Activated CD8-positive, alpha-beta memory T cell treated with anti-CD3 and anti-CD28 coated beads for 24 hours (primary cell): ENCODE measurements around the gene DQX1.

Experiments
- DNase-seq: peaks from one replicate; pipeline ENCODE4 v3.0.0-alpha.2; 2020

DQX1 gene

DNA sequence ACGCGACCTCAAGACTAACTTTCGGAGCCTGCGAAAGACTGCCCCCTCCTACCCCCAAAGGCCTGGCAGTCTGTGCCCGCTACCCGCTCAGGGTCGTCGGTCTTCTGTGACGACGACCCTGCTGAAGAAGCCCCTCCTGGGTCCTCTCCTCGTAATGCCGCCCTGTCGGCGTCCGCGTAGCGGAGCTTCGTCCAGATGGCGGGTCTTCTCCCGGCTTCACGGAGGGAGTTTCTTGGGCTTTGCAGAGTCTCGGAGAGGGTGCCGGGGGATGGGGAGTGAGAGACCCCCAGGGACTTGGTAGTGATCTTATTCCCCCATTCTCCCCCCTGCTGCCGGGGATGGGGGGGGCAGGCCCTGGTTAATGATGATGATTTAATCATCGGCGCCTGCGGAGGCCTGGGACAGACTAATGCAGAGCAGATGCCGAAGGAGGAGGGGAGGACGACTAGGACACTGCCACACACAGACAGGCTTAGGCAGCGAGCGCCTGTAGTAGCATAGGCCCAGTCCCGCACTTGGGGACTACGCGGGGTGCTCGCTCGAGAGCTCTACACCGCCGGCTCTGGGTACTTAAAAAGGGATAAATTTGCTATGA lies 18.0 kb downstream of the DQX1 start:
- DNase-seq, result no peak

DNA sequence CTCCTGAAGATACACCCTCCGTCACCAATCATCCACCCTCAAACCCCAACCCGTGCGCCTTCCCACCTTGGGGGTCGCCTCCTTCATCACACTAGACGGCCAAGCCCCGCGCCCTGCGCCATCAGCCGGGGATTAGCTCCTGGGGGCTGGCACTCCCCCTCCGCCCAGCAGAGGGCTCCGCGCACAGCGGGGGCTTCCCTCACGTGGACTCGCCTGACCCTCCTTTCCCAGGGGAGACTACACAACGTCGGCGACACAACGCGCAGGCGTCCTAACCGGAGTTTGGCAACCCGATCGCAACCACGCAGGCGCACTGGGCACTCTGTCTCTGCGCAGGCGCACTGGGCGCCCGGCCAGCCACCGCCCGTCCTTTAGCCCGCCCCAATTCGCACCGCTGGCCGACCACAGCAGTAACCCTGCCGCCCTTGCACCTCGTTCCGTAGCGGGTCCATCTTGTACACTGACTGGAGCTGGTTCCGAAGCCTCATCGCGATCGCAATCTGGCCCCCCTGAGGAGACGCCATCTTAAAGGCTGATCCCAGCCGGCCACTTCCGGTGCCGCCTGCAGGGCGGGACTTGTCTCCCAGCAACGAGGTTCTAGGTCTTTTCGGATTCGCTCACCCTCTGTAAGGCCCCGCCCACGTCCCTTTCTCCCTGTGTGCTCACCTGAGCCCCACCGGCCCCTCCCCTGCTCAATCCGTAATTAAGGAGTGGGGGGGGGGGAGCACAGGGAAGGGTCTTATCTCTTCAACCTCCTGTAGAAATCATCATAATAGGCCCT lies 18.7 kb downstream of the DQX1 start, which contains the start of gene PCGF1:
Gene PCGF1, minus strand, starts transcription at position 551 of the 781 bp plus-strand sequence. Its CDS starts 27 bp downstream, at position 524.
- peak; percentile 100 for DNase-seq

DNA sequence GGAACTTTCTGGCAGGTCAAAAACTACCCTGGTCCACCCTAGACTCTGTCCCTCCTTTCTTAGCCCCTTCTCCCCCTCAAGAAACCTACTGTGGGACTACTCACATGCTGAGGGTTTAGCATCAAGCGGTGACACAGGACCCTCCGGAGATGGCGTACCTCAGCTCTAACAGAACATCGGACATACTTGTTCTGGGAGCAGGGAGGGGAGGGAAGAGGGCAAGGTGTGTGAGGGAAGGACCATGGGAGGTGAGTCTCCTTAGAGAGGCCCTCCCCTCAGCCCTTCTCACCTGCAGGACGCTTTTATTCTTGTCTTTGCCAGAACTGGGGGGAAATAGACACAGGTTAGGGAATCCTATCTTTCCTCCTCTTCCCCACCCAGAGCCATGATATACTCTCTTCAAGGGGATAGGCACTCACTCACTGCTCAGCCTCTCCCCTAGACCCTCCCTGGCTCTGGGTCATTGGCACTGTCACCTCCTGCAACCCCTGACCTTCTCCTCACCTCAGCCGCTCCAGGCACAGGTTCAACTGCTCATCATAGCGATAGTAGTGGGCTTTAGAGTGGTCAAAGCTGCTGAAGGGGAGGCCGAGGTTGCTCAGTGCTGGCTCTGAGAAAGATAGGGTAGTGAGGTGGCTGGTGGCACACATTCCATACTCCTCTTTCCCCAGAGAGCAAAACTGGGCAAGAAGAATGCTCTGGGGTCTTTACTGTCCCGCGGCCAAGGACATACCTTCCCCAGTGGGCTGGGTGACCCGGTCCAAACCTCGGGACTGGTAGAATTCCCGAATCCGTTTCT lies 20.4 kb downstream of the DQX1 start:
- DNase-seq, result no peak

DNA sequence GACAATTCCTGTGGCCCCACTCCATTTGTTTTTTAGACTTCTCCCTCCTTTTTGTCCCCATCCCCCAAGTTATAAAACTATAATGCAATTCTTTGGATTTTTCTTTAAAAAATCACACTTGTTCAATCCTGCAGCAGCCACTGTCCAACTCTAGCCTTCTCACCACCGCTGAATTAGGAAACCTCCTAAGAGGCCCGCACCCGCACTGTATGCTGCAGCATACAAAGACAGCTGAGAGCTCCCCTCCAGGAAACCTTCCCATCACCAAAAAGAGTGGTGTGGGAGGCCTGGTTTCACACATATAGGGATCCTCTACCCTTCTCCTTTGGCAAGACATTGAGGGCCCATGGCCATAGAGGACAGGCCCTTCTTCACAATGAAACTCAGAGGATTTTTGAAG lies 21.4 kb downstream of the DQX1 start:
- no peak for DNase-seq

DNA sequence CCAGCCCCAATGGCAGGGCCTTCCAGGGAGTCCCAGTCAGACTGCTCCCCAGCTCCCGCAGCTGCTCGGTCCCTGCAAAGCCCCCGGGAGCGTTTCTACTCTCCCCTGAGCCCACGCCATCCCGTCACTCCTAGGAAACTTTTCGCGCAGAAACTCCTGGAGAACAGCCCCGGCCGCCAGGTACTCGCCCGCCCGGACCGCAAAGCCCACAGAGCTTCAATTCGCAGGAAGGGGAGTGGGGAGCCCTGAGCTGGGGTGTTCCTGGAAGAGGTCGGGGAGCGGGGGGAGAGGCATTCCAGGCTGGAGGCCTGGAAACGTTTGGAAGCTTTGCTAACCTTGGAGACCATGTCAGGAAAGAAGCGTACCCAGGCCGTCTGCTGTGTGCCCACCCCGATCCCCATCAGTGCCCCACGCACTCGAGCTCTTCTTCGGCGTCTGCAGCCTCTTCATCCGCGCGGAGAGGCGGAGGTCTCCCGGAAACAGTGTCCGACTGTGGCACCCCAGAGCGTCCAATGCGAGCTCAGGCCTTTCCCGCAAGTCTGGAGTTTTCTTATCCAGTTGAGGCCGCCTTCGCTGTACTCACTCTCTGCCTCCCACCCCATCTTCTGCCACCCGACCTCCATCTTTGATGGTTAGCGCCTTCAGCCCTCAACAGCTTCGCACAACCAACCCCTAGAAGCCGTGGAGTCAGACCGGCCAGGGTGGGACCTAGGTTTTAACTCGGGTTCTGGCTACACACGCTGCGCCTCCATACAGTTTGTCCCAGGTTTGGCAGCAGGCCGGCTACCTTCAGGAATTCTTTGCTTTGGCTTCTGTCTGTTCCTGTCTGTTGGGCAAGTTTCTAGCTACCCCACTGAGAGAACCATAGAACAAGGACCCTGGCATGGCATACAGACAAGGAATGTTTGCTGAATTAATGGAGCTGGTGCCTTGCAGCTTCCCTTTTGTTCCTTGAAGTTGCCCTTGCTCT lies 22.2 kb downstream of the DQX1 start:
- DNase-seq, result no peak

DNA sequence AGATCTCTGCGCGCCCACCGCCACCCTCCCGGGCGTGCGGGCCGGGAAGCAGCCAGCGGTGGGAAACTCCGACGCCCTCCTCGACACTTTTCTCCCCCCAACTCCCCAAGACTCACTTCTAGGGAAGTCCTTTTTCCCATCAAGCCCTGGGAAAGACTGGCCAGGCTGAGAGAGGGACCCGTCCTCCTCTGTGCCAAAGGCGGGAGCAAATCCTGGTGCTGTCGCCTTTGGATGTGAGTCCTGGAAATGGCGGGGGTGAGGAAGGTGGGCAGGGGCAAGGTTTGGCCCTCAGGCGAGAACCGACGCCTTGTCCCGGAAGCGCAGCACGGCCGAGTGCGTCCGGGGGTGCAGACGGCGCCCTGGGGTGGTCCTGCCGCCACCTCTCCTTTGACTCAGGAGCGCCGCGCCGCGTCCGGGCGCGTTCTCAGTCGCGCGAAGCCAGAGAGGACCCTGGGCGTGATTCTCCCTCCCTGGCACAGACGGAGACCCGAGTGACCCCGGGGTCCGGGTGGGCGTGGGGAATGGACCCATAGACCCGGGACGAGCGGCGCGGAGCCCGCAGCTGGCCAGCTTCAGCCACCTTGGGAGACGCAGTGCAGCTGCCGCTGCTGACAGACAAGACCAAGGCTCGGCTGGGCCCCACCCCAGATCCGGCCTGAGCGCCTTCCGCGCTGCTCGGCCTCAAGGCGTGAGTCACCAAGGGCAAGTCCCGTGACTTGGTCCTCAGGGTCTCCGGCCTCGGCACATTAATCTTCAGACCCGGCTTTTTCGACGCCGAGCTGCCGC lies 23.1 kb downstream of the DQX1 start:
- peak; percentile 82 for DNase-seq

DNA sequence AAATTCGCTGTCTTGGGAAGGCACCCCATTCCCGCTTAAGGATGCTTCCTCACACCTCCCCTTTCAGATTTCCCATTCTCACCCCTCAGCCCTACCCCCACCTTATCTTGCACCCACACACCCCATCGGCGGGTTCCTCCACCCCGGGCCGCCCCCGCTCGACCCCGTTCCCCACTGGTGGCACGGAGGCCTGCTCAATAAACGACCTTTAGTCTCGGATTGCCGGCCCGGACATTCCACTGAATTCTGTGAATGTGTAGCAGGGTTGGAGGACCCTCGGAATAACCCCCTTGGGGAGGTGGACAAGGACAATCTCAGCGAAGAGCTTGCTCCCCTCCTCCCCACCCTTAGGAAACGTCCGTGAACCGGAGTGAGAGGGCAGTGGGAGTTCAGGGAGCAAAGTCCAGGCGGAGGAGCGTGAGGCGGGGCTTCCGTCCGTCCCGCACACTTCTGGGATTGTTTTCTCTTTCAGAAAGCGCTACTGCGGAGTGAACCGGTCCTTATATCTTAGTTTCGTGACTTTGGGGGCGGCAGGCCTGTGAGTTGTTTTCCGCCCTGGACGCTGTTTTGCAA lies 23.8 kb downstream of the DQX1 start:
- DNase-seq, result no peak

DNA sequence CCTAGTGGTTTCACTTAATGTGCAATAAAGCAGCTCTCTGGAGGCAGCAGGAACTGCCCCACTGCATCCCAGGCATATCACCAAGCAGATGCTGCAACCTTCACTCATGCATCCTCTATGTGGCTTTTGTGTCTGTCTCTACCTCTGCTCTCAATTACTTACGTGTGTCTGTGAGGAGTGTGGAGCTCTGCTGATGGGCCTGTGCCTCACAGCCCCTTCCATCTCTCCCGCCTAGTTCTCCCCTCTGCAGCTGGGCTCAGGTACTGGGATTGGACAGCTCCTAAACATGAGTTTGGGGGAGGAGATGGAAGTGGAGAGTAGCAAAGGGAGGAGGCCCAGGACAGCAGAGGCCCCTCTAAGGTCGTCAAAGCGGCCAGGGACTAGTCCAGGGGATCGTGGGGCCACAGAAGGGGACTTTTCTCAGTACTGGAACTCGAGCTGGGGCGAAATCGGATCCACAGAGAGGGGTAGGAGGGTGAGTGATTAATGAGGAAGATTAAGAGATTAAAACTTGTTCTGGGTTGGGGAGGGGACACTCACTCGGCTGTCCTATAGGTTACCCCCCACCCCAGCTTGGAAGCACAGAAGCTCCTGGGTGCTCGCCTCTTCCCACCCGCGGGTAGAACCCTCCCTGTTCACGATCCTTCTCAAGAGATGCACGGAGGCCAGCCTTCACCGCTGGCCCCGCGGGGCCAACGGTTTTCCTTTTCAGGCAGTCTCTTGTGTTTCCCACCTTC lies 24.5 kb downstream of the DQX1 start:
- DNase-seq, result no peak

DNA sequence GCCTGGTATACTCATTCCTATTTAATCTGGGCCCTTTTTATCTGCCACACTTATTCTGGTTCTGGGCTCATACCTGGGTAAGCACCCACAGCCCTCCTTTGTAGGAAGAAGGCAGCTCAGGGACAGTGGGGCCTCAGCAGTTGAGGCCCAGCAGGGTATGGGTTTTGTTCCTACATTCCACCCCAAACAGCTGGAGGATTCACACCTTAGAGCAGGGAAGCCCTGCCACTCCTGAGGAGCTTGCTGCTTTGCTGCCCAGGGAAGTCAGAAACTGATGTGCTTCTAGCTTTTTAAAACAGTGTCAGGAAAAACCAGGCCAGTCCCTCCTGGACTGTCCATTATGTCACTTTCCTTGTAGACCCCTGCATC lies 25.5 kb downstream of the DQX1 start:
- DNase-seq, result no peak

DNA sequence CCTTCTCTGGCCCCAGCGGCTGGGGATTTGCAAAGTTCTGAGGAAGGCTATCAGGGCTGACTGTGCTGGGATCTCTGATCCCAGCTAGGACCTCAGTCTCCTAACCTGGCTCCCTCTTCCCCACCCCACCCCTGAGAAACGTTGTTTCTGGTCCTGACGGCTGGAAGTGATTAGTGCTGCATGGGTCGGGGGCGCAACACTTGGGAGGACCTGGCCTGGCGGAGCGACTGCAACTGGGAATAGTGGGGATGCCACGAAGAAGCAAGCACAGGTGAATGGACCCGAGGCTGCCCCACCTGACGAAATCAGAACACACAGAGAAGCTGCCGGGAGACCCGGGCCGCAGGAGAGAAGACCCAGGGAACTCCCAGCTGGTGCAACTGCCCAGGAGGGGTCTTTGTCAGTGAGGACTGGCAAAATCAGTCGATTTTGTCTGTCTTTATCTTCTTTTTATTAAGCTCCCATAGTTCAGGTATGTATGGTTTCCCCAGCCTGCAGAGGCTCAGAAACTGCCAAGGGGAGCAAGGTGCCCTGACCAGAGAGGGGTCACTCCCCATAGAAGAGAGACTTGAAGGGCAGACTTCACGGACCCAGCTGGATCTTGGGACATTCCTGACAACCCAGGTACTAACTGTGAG lies 26.0 kb downstream of the DQX1 start:
- DNase-seq, result no peak

DNA sequence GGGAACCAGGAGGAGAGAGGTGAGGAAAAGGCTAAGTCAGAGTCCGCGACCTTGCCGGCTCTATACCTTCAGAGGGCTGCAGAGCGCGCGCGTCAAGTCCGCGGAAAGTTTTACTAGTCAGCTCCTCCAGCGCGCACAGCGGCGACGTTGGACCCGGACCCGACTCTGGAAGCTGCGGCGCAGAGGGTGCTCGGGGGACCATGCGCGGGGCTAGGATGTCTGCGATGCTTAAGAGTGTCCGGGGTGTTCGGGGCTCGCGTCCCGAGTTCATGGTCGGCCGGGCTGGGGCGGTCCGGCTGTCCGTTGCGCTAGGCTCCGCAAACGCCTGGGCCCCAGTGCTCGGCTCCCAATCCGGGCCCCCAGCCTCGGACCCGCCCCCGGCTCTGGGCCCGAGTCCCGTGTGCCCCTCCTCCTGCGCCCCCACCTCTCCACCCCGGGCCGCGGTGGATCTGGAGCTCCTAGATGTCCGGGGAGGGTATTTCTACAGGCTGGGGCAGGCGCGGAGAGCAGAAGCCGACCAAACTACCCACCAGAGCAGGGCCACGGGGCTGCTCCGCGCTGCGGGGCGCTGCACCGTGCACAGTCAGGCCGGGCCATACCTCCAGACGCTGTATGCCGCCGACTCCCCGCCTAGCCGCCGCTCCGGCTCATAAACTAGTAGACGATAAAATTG lies 26.6 kb downstream of the DQX1 start, which contains the start of gene LBX2:
Gene LBX2, minus strand, starts transcription at position 337 of the 673 bp plus-strand sequence. Its CDS starts 66 bp downstream, at position 271.
- no peak for DNase-seq

DNA sequence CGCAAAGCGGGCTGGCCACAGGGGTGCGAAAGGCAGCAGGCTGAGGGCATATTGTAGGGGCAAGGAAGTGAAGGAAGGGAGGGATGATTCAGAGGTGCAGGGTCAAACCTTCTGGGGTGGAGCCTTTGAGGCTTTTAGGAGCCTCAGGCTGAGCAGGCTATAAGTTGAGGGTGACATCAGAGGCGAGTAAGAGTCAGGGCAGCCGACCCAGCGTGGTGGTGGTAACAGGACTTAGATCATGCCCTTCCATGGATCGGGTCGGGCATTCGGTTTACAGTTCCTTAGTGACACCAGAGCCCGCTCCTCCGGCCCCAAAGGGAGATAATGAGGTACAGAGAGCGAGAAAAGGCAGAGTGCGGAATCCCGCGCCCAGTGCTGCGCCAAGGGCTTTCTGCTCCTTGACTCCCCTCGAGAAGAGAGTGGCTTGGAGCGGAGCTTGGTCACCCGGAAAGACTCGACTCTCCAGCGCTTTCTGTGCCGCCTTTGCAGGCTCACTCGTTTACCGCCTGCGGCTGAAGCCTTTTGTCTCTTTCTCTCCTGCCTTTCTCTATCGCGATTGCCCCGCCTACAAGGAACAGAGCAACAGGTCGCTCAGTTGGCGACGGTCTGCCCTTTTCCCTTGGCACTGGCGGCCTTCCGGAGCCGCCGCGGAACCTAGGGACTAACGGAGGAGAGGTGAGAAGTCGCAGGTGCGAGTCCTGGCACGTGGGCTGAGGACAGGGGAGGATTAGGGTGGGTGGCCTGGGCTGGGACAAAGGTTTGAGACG lies 27.3 kb downstream of the DQX1 start:
- peak; percentile 75 for DNase-seq

DNA sequence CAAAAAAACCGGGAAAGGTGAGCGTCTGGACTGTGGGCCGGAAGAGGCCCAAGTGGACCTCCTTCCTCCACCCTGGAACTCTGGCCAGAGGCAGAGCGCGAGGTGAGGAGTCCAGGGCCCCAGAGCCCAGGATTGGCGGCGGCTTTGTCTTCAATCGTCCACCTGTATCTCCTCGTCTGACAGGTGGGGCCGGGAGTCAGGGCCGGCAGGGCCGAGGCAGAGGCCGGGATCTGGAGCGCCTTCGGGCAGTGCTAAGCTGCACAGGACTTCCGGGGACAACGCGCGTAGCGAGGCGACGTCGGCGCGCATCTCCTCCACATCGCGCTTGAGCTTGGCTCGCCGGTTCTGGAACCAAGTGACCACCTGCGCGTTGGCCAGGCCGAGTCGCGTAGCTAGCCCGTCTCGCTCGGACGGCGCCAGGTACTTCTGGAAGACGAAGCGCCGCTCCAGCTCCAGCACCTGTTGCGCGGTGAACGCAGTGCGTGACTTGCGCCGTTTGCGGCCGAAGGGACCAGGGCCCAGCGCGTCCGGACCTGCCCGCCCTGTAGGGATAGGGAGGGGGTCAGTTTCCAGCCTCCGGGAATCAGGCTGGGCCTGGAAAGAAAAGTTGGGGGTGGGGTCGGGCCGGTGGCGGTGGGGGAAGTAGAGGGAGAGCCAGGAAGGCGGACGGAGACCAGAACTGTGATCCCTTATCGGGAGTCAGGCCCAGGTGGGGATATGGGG lies 28.1 kb downstream of the DQX1 start:
- peak; percentile 75 for DNase-seq

DNA sequence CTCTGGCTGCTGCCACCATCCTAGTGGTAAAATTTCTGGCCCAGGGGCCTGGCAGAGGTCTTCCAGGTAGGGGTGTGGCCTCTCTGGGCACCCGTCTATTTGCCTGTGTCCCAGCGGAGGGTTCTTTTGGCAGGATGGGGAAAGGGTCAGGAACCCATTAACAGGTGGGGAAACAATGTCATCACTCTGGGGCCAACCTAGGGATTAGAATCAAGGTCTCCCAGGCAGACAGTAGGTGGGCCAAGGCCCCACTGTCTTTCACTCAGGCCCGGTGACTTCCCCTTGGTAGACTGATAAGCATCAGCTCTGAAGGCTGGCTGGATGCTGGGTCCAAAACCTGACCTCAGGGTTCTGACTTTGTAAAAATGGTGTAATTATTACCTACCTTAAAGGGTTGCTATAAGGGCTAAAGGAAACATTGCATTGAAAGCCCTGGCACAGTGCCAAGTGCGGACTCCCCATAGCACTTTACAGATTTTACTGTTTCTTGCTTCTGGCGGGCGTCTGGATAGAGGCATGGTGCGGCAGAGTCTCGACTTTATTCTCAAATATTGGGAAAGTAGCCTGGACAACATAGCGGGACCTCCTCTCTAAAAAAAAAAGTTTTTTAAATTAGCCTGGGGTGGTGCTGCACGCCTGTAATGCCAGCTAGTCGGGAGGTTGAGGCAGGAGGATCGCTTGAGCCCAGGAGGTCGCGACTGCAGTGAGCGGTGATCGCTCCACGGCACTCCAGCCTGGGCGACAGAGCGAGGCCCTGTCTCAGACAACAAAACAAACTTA lies 28.8 kb downstream of the DQX1 start:
- no peak for DNase-seq

DNA sequence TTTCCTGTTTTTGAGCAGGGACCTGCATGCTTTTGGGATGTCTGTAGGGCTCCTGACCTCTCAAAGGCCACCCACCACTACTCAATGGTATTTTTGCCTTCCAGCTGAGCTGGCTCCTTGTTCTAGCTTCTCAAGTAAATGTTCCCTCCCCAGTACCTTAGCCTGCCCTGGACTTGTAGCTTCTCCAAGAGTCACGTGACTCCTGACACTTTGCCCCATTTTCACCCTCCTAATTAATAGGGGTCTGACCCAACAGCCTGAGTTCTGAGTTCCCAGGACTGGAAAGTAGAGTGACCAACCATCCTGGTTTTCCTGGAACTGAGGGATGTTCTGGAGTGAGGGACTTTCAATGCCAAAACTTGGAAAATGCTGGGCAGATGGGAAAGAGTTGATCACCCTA lies 30.6 kb downstream of the DQX1 start:
- no peak for DNase-seq

DNA sequence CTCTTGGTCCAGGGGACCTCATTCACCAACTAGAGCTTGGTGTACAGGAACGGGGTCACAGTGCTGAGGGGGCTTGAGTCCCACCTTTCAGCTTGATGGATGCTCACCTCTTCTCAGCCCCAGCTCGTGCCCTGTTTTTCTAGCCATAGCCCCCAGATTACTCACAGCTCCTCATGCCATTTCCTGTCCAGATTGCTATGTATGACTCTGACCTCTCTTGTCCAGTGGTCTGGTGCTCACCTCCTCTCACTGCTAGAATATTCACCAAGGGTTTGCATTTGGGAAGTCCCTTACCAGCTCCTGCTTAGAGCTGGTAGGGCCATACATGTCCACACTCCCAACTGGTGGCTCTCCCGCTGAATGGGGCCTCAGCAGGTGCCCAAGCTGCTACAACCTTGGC lies 32.5 kb downstream of the DQX1 start:
- no peak for DNase-seq
